ENCODE results near the gene RALB.

Gene RALB

GRCh38 chr2:120208381-120209353 lies 44.0 kb upstream of the RALB start:
- H3K4me3 ChIP-seq (ENCODE audit: low read depth, low read length): no peak overlapping the region
- TF ChIP-seq, protein P1, sequence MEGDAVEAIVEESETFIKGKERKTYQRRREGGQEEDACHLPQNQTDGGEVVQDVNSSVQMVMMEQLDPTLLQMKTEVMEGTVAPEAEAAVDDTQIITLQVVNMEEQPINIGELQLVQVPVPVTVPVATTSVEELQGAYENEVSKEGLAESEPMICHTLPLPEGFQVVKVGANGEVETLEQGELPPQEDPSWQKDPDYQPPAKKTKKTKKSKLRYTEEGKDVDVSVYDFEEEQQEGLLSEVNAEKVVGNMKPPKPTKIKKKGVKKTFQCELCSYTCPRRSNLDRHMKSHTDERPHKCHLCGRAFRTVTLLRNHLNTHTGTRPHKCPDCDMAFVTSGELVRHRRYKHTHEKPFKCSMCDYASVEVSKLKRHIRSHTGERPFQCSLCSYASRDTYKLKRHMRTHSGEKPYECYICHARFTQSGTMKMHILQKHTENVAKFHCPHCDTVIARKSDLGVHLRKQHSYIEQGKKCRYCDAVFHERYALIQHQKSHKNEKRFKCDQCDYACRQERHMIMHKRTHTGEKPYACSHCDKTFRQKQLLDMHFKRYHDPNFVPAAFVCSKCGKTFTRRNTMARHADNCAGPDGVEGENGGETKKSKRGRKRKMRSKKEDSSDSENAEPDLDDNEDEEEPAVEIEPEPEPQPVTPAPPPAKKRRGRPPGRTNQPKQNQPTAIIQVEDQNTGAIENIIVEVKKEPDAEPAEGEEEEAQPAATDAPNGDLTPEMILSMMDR (IDR thresholded peaks at IDR 0.05; ENCODE audit: borderline replicate concordance, insufficient read depth, low read depth, low read length): no peak

DNA sequence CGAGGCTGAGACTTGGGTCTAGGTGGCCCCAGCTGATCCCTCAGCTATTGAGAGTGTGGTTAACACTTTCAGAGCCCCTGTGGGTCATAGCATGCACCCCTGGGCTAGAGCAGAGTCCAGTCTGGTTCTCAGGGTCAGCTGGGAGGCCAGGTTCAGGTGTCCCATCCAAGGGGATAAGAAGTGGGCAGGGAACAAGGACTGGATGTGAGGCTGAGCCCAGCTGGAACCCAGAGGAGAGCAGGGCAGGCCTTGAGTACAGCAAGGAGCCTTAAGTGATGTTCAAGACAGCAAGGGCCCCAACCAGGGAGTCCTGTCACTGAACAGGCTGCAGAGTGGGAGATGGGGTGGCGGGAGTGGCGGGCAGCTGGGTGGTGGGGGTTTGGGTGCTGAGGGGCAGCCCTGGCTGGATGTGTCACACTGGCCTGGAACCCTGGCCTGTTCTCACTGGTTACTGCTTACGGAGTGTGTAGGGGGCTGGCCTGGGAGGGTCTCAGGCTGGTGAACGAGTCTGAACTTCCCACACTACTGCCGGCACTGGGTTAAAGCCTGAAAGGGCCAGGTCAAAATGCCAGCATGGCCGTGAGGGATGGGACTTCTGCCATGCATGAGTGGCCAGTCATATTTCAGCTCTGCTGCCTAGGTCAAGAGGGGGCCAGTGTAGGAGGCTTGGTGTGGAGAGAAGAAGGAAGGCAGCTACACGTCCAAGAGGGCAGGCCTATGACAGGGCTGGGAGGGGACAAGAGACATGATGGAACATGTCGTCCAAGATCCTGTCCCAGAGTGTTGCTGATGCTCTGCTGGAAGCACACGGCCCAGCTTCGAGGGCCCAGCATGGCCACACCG lies 43.0 kb upstream of the RALB start:
- TF ChIP-seq, protein P1 (IDR thresholded peaks at IDR 0.05; ENCODE audit: borderline replicate concordance, insufficient read depth, low read depth, low read length): no peak
- H3K4me3 ChIP-seq (ENCODE audit: low read depth, low read length): no peak overlapping the region

GRCh38 chr2:120210270-120210693 lies 42.4 kb upstream of the RALB start:
- no peak overlapping the region for H3K4me3 ChIP-seq (ENCODE audit: low read depth, low read length)
- TF ChIP-seq, protein P1 (IDR thresholded peaks at IDR 0.05; ENCODE audit: borderline replicate concordance, insufficient read depth, low read depth, low read length): no peak

DNA sequence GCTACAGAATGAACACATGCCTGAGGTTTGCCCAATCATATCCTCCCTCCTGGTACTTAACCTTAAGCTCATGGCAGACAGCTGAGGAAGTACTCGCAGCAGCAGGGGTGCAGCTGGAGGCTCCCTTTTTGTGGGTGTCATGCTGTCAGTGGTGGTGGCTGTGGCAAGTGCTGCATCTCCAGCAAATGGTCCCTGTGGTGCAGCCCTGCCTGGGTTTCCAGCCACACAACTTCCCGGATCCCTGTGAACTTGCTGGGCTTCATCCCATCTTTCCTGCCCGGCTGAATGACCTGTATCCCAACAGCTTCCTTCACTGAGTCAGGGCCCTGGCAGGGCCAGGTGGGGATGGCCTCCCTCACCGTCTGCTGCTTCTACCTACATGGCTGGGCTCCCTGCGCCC lies 34.5 kb upstream of the RALB start:
- no peak overlapping the region for H3K4me3 ChIP-seq (ENCODE audit: low read depth, low read length)
- TF ChIP-seq, protein P1 (IDR thresholded peaks at IDR 0.05; ENCODE audit: borderline replicate concordance, insufficient read depth, low read depth, low read length): no peak

- TF ChIP-seq, protein P1 (IDR thresholded peaks at IDR 0.05; ENCODE audit: borderline replicate concordance, insufficient read depth, low read depth, low read length): no peak
- no peak overlapping the region for H3K4me3 ChIP-seq (ENCODE audit: low read depth, low read length)
Measured at GRCh38 chr2:120219291-120219690, 33.4 kb upstream of the RALB start.

GRCh38 chr2:120219766-120220165 lies 32.9 kb upstream of the RALB start:
- TF ChIP-seq, protein P1 (IDR thresholded peaks at IDR 0.05; ENCODE audit: borderline replicate concordance, insufficient read depth, low read depth, low read length): no peak
- no peak overlapping the region for H3K4me3 ChIP-seq (ENCODE audit: low read depth, low read length)

Measured in GM12875 (cell line).